GM21423 (cell line): ENCODE data around the gene KLHL41.
"Not testable (repeated sequence)": the region's sequence is repeated elsewhere in the genome, so short reads cannot be mapped to it uniquely, and the experiment has no call there.

Source experiments
- ATAC-seq: cut with Tn5 transposase; IDR thresholded peaks from one replicate; pipeline ENCODE4 v1.9.1; 2021; ENCODE audit warnings: mild to moderate bottlenecking, moderate library complexity; ENCODE audit not compliant: unreplicated experiment

KLHL41 gene

DNA sequence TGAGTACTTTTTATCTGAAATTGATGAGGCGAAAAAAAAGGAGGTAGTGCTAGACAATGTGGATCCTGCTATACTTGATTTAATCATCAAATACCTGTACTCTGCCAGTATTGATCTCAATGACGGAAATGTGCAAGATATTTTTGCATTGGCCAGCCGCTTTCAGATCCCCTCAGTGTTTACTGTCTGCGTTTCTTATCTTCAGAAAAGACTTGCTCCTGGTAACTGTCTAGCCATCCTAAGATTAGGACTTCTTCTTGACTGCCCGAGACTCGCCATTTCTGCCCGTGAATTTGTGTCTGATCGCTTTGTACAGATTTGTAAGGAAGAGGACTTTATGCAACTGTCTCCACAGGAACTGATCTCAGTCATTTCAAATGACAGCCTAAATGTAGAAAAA lies 453 bp downstream of the KLHL41 start:
- ATAC-seq, result no peak

DNA sequence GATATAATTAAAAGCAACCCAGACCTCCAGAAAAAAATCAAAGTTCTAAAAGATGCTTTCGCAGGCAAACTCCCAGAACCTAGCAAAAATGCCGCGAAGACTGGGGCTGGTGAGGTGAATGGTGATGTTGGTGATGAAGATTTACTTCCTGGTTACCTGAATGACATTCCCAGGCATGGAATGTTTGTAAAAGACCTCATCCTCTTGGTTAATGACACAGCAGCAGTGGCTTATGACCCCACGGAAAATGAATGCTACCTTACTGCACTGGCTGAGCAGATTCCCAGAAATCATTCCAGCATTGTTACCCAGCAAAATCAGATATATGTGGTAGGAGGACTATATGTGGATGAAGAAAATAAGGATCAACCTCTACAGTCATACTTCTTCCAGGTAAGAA lies 994 bp downstream of the KLHL41 start:
- no peak for ATAC-seq

DNA sequence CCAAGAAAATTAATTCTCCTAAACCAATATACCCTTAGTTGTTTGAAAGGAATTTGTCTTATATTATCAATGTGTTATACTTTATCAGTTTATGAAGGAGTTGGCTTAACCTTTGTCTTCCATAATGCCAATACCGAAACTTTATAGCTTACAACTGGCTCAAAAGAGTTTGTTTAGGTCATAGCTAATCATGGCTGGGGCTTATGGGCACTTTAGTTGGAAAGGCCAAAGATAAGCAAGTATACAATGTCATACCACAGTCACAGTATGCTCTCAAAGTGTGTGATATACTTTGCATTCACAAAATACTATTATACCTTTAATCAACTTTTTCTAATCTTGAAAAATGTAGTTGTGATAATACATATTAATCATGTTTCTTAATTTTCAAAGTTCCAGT lies 2.3 kb downstream of the KLHL41 start:
- ATAC-seq, result no peak

DNA sequence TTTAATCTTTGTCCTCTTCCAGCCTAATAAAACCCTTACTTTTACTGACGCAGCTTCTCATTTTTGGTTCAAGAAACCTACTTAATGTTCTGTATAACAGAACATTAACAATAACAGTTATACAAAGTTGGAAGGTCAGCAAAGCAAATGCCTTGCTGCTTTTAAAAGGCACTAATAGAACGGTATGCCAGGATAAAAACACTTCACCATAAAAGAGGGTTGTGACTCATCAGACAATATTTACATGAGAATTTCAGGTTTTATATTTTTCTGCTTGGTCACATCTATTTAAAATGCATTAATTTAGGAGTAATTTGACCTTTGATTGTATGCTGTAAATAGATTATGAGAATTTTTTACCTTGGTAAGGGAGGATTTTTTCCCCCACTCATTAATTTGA lies 3.0 kb downstream of the KLHL41 start:
- ATAC-seq, result no peak

GRCh38 chr2:169513094-169513493 lies 3.6 kb downstream of the KLHL41 start:
- ATAC-seq, result no peak

DNA sequence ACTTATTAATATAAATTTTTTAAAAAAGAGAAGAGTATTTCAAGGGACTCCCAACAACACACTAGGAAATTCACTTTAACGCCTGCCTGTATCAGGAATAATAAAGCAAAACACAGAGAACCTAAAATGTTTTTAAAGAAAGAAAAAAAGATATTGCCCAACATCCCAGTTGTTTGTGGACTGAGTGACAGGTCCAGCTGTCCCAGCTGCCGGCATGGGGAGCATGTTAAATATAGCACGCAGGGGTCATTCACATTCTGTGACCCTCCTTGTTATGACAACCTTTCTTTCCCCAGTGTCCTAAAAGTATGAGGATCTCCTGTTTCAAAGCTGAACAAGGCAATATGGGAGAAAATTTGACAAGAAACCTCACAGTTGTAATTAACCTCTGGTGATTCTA lies 4.4 kb downstream of the KLHL41 start:
- ATAC-seq, result no peak

DNA sequence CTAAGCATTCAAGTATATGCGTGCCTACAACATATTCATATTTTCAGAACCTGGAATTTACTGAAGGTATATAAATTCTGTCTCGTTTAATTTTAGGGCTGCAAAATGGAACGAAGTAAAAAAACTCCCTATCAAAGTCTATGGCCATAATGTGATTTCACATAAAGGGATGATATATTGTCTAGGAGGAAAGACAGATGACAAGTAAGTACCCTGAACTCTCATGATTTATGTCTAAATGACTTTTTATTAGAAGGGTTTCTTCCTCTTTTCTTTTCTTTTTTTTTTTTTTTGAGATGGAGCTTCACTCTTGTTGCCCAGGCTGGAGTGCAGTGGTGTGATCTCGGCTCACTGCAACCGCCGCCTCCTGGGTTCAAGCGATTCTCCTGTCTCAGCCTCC lies 5.3 kb downstream of the KLHL41 start:
- not testable (repeated sequence) for ATAC-seq

- ATAC-seq, result not testable (repeated sequence)
Observed at GRCh38 chr2:169516488-169516995, 7.0 kb downstream of the KLHL41 start.

DNA sequence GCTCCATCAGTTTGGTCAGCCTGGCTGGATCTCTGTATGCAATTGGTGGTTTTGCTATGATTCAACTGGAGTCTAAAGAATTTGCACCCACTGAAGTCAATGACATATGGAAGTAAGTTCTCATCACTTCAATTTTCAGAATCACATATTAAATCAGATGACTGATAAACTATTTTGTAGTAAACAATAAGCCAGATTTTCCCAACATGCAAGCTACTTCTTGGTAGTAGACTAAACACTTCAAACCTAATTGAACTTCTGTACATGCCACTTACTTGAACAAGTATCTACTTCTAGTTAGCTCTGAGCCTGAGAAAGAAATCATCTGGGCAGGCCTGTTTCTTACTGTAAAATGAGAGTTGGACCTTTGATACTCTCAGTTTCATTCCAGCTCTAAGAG lies 11.4 kb downstream of the KLHL41 start:
- no peak for ATAC-seq

DNA sequence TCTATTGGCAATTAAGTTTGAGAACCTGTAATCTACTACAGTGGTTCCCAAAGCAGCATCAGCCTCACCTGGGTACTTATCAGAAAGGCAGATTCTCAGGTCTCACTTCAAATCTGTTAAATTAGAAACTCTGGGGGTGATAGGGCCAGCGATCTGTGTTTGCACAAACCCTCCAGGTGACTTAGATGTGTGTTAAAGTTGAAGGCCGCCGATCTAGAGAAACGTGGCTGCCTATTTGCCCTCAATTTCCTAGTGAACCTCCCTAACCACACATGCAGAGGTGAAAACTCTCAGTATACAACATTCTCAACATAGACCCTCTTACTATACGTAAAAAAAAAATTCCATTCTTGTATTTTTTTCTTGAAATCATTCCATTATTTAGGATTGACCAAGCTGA lies 14.2 kb downstream of the KLHL41 start:
- ATAC-seq, result no peak

- no peak for ATAC-seq
Observed at GRCh38 chr2:169525434-169525833, 15.9 kb downstream of the KLHL41 start.

DNA sequence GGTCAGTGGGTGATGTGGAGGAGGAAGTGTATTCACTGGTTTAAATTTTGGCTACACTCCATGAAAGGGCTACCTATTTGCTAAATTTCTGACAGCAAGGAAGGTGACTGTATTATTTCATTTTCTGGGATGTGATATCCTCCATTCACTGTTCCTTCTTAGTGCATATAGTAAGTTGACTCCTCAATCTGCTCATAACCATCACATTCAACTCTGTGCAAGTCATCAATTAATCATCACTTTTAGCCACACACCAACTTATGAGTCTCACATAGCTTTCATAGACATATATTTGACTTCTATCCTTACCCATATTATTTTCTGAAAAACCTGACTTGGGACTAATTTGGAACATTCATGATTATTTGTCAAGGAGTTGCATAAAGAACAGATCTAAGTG lies 16.9 kb downstream of the KLHL41 start:
- ATAC-seq, result no peak

DNA sequence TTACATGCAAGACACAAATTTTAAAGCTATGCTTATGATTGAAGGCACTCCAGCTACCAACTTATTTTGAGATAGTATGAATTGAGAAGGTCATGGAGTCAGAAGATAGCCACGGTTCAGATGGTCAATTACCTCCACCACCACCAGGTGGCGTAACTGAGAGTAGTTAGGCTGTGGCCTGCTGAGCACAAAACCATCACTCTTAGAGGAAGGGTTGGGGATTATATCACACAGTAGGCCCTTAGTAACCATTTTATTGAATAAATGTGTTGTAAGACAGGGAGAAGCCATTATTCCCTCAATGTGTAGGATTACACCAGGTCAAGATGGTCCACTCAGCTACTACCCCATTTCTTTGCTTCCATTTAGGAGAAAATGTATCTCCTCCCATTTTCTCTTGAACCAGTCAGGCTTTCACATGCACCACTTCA lies 18.8 kb downstream of the KLHL41 start:
- ATAC-seq, result peak; percentile 90

DNA sequence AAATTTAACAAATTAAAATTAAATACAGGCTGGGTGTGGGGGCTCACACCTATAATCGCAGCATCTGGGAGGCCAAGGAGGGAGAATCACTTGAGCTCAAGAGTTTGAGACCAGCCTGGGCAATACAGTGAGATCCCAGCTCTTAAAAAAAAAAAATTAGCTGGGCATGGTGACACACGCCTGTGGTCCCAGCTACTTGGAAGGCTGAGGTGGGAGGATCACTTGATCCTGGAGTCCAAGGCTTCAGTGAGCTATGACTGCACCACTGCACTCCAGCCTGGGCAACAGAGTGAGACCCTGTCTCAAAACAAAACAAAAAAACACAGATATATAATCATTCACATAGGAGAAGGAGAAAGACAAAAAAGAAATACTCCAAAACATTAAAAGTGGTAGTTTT lies 30.0 kb downstream of the KLHL41 start:
- ATAC-seq, result not testable (repeated sequence)

GRCh38 chr2:169540146-169540545 lies 30.6 kb downstream of the KLHL41 start:
- ATAC-seq, result no peak

DNA sequence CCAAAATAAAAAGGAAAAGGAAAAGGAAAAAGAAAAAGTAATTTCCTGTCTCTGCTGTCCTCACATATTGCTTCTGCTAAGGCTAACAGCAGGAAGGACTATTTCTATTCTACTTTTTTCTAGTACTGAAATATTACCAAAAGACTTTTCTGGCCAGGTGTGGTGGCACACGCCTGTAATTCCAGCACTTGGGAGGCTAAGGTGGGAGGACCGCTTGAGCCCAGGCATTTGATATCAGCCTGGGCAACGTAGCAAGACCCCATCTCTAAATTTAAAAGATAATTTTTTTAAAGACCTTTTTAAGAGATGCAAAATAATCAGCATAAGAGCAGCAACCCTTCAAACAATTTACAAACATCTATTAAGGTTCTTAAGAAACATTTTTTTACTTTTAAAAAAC lies 32.9 kb downstream of the KLHL41 start:
- no peak for ATAC-seq

- no peak for ATAC-seq
Observed at GRCh38 chr2:169546756-169547155, 37.3 kb downstream of the KLHL41 start.

- no peak for ATAC-seq
Observed at GRCh38 chr2:169561364-169561763, 51.9 kb downstream of the KLHL41 start.

DNA sequence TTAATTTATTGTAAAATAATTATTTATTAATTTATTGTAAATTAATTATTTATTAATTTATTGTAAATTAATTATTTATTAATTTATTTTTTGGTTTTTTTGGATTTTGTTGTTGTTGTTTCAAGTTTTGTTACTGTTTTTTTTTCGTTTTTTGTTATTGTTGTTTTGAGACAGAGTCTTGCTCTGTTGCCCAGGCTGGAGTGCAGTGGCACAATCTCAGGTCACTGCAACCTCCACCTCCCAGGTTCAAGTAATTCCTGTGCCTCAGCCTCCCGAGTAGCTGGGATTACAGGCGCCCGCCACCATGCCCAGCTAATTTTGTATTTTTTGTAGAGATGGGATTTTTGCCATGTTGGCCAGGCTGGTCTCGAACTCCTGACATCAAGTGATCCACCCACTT lies 52.6 kb downstream of the KLHL41 start:
- not testable (repeated sequence) for ATAC-seq

DNA sequence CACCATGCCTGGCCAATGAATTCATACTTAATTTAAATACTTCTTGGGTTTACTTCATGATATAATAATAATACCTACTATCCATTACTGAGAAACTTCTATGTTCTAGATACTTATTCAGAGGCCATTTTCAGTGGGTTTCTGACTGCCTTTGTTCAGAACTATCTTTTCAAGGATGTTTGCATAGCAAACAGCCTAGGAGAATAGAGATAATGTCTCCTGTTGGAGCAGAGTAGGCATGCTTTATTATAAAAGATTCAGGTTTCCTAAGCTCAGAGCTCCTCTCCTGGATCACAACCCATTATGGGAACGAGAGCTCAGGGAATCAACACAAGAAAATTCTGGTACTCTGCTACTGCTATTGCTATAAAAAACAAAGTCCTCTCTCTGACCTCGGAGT lies 53.0 kb downstream of the KLHL41 start:
- no peak for ATAC-seq

GRCh38 chr2:169565686-169566085 lies 56.2 kb downstream of the KLHL41 start:
- no peak for ATAC-seq

DNA sequence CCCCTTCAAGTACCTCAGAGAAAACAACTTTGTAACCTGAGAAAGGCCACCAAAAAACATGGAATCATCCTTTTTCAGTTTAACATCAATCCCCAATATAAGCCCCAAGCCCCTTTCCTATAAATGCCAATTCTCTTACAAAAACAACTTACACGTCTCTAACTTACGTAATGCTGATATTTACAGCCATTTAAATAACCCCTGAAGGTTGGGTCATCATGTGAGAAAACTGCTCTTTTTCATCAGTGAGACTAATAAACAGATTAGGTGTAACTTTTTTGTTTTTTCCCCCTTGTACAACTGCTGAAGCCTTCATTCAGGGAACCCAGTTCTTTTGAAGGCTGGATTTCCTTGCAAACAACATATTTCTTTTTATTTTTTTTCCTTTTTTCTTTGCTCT lies 60.4 kb downstream of the KLHL41 start:
- no peak for ATAC-seq

GRCh38 chr2:169570752-169571151 lies 61.2 kb downstream of the KLHL41 start:
- not testable (repeated sequence) for ATAC-seq

DNA sequence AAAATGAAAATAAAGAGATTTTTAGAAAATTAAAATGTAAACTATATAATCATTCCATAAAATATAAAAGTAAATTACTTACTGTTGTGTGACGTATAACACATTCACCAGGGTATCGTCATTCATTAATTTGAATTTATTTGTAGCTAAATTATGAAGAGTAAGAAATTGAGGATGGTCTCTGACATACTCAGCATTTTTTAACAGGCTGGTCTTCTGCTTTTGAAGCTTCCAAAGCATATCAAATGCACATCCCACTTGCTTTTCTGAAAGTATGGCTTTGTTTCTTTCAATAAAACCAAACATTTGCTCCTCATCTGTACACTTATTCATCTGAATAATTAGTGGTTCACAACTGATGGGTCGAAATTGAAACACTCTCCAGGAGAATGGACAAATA lies 62.1 kb downstream of the KLHL41 start:
- no peak for ATAC-seq
